Caco-2 (cell line): ENCODE measurements around the gene ANKRD9. TPM values are rescaled to one million over a fixed set of nuclear protein-coding genes. Genes with fewer than 3 reads are reported as not detected.

Source experiments
- BruUV-seq: library from RNA; stranded (reverse); fragments of 400-500 nt; replicated peaks from 2 replicates; lab custom pipeline; 2021; lab: Mats Ljungman, UMichigan
- CTCF ChIA-PET: fragments of 300-600 bp; sonication (Branson Sonifier 250); formaldehyde crosslinking; loops from one replicate; lab custom pipeline; 2022; ENCODE audit warnings: antibody characterized with exemption; lab: Charles Lee
- POLR2A ChIA-PET: fragments of 300-600 bp; sonication (Branson Sonifier 250); formaldehyde crosslinking; loops from one replicate; lab custom pipeline; 2022; ENCODE audit warnings: antibody characterized with exemption; lab: Charles Lee
- DNase-seq, 2 experiments: peaks; one replicate each; pipeline versions ENCODE4 v3.0.0 to v3.0.0-alpha.2; 2020 to 2022
- H3K27me3 ChIP-seq: replicated peaks from 2 replicates; pipeline ENCODE4 v1.6.0; 2011; ENCODE audit warnings: low read length; ENCODE audit not compliant: control insufficient read depth, insufficient read depth
- H3K36me3 ChIP-seq: 2 replicates; pipeline ENCODE4 v1.5.1; 2011; ENCODE audit warnings: low read length; ENCODE audit not compliant: control insufficient read depth, insufficient read depth
- H3K4me1 ChIP-seq: fragments of 250-450 bp; sonication (Bioruptor Pico); 2 replicates; pipeline ENCODE4 v1.5.1; 2020; ENCODE audit warnings: mild to moderate bottlenecking
- H3K4me3 ChIP-seq: 2 replicates; pipeline ENCODE4 v1.5.1; 2011; ENCODE audit warnings: low read depth, mild to moderate bottlenecking, control low read depth, low read length
- H3K9me3 ChIP-seq: fragments of 250-450 bp; sonication (Bioruptor Pico); 2 replicates; pipeline ENCODE4 v1.5.1; 2020; ENCODE audit warnings: mild to moderate bottlenecking, moderate library complexity
- H3K27ac Mint-ChIP-seq: one replicate; pipeline ENCODE4 v1.8.0; 2022; ENCODE audit warnings: mixed read lengths; ENCODE audit not compliant: unreplicated experiment
- H3K27me3 Mint-ChIP-seq: one replicate; pipeline ENCODE4 v1.8.0; 2022; ENCODE audit warnings: mixed read lengths; ENCODE audit not compliant: insufficient read depth, unreplicated experiment
- H3K36me3 Mint-ChIP-seq: one replicate; pipeline ENCODE4 v1.8.0; 2022; ENCODE audit warnings: mild to moderate bottlenecking, mixed read lengths; ENCODE audit not compliant: insufficient read depth, unreplicated experiment
- H3K4me1 Mint-ChIP-seq: one replicate; pipeline ENCODE4 v1.8.0; 2022; ENCODE audit warnings: low read depth, mixed read lengths; ENCODE audit not compliant: unreplicated experiment
- H3K4me3 Mint-ChIP-seq: one replicate; pipeline ENCODE4 v1.8.0; 2022; ENCODE audit warnings: mild to moderate bottlenecking, moderate library complexity, mixed read lengths; ENCODE audit not compliant: unreplicated experiment
- H3K9me3 Mint-ChIP-seq: one replicate; pipeline ENCODE4 v1.8.0; 2022; ENCODE audit warnings: mixed read lengths; ENCODE audit not compliant: unreplicated experiment
- CTCF ChIP-seq, 2 experiments: fragments of 200-600 bp in 1 of 2; IDR thresholded peaks; 1 replicate in 1 of 2; 2 replicates in 1 of 2; pipeline versions ENCODE4 v1.5.1 to v1.8.0; 2011 to 2022; ENCODE audit warnings: antibody characterized with exemption in 1 of 2, control low read depth in 1 of 2, inconsistent platforms in 1 of 2, low read depth in 1 of 2, low read length in 1 of 2, mild to moderate bottlenecking in 1 of 2, moderate library complexity in 1 of 2; ENCODE audit not compliant: insufficient read depth in 1 of 2, severe bottlenecking in 1 of 2, unreplicated experiment in 1 of 2
- intact Hi-C: fragments of 100-400 bp; cut with micrococcal nuclease; formaldehyde crosslinking; loops from one replicate; pipeline ENCODE4 v1.10.0; 2022; ENCODE audit not compliant: unreplicated experiment
- total RNA-seq: library from RNA; stranded (reverse); gene quantifications from 2 replicates; pipeline ENCODE4 v1.2.3, GENCODE V29; 2022

The ANKRD9 gene
- total RNA-seq, 1 experiment from 2014 or later: 15.0 TPM

- DNase-seq: no peak
- no peaks in the 10 kb centered on the region for H3K9me3 Mint-ChIP-seq
- H3K36me3 Mint-ChIP-seq: peaks cover 6% of the 10 kb centered on the region
- no peaks in the 10 kb centered on the region for H3K4me1 Mint-ChIP-seq
- Histone ChIP-seq H3K36me3 (no peaks in the 10 kb centered on the region), H3K4me3 (no peak overlapping the region), H3K4me1 (peaks cover 13% of the 10 kb centered on the region), H3K27me3 (no peaks in the 10 kb centered on the region), H3K9me3 (no peaks in the 10 kb centered on the region)
- no peak overlapping the region for H3K4me3 Mint-ChIP-seq
- H3K27me3 Mint-ChIP-seq: no peaks in the 10 kb centered on the region
- TF ChIP-seq CTCF (IDR thresholded peaks at IDR 0.05; ENCODE audit: insufficient read depth in 1 of 2, low read depth in 1 of 2, low read length in 1 of 2, severe bottlenecking in 1 of 2, unreplicated experiment in 1 of 2): no peak
- ChIA-PET POLR2A (no interaction called here), CTCF (interaction anchor here (0.7 kb wide), 2 partner anchors 34 to 55 kb away, joined by 9 to 10 read pairs; no protein-coding TSS in a partner anchor)
- intact Hi-C loops: no loop called here
- no TSS peak for BruUV-seq
- H3K27ac Mint-ChIP-seq: no peak overlapping the region
Measured at GRCh38 chr14:102514987-102515733, 5.6 kb upstream of the ANKRD9 start.

- Histone ChIP-seq H3K4me1 (peaks cover 14% of the 10 kb centered on the region), H3K27me3 (no peaks in the 10 kb centered on the region), H3K36me3 (no peaks in the 10 kb centered on the region), H3K4me3 (no peak overlapping the region), H3K9me3 (no peaks in the 10 kb centered on the region)
- no TSS peak for BruUV-seq
- CTCF ChIA-PET: no interaction called here
- no peaks in the 10 kb centered on the region for H3K4me1 Mint-ChIP-seq
- POLR2A ChIA-PET: no interaction called here
- no peak for DNase-seq
- intact Hi-C loops: no loop called here
- H3K4me3 Mint-ChIP-seq: no peak overlapping the region
- peaks cover 6% of the 10 kb centered on the region for H3K36me3 Mint-ChIP-seq
- TF ChIP-seq CTCF (IDR thresholded peaks at IDR 0.05; ENCODE audit: insufficient read depth in 1 of 2, low read depth in 1 of 2, low read length in 1 of 2, severe bottlenecking in 1 of 2, unreplicated experiment in 1 of 2): no peak
- no peak overlapping the region for H3K27ac Mint-ChIP-seq
- no peaks in the 10 kb centered on the region for H3K27me3 Mint-ChIP-seq
- H3K9me3 Mint-ChIP-seq: no peaks in the 10 kb centered on the region
Measured at GRCh38 chr14:102513899-102514772, 4.6 kb upstream of the ANKRD9 start.

GRCh38 chr14:102512793-102513300, 3.3 kb upstream of the ANKRD9 start:
- no peak overlapping the region for H3K4me3 Mint-ChIP-seq
- H3K9me3 ChIP-seq: no peaks in the 10 kb centered on the region
- peaks cover 24% of the 10 kb centered on the region for H3K4me1 ChIP-seq
- ChIA-PET POLR2A (no interaction called here), CTCF (interaction anchor here (0.6 kb wide), 1 partner anchor 19 kb away, joined by 5 read pairs; no protein-coding TSS in a partner anchor)
- BruUV-seq: no TSS peak
- peaks cover 11% of the 10 kb centered on the region for H3K36me3 Mint-ChIP-seq
- no peak for DNase-seq
- no peak for TF ChIP-seq CTCF (IDR thresholded peaks at IDR 0.05; ENCODE audit: insufficient read depth in 1 of 2, low read depth in 1 of 2, low read length in 1 of 2, severe bottlenecking in 1 of 2, unreplicated experiment in 1 of 2)
- no peaks in the 10 kb centered on the region for H3K27me3 ChIP-seq
- intact Hi-C loops: no loop called here
- no peaks in the 10 kb centered on the region for H3K27me3 Mint-ChIP-seq
- no peak overlapping the region for H3K27ac Mint-ChIP-seq
- H3K4me3 ChIP-seq: no peak overlapping the region
- H3K4me1 Mint-ChIP-seq: no peaks in the 10 kb centered on the region
- no peaks in the 10 kb centered on the region for H3K36me3 ChIP-seq
- no peaks in the 10 kb centered on the region for H3K9me3 Mint-ChIP-seq
